ENCODE measurements around the gene PDAP1. TPM values are rescaled to one million over a fixed set of nuclear protein-coding genes. Genes with fewer than 3 reads are reported as not detected.

The PDAP1 gene
- total RNA-seq, 1 donor from 2014 or later: 105 TPM

- POLR2A ChIA-PET: interaction anchor here (0.5 to 4.0 kb wide), 8 partner anchors 8 to 164 kb away, joined by 3 to 62 read pairs (median 5); partner anchors contain the start of genes ARPC1A, BUD31, PDAP1 and ZNF655
These were observed 14.3 kb downstream of the PDAP1 start for GRCh38 chr7:99394188-99394502.

GRCh38 chr7:99393355-99394187, 14.8 kb downstream of the PDAP1 start:
- CTCF ChIA-PET: interaction anchor here (0.8 to 1.4 kb wide), 4 partner anchors 14 to 29 kb away, joined by 4 to 5 read pairs (median 4); partner anchors contain the start of genes BUD31 and PDAP1
- peak overlapping the region; percentile 84 for H3K4me3 Mint-ChIP-seq
- no peak for TF ChIP-seq CTCF (IDR thresholded peaks at IDR 0.05)
- H3K9me3 Mint-ChIP-seq: no peaks in the 10 kb centered on the region
- H3K36me3 Mint-ChIP-seq (ENCODE audit: low read depth): peaks cover 78% of the 10 kb centered on the region
- peaks cover 28% of the 10 kb centered on the region for H3K4me1 Mint-ChIP-seq
- peak overlapping the region; percentile 78 for H3K27ac Mint-ChIP-seq
- ATAC-seq (ENCODE audit: low read depth): no peak
- intact Hi-C loops (cut with micrococcal nuclease): loop anchor here (1.0 kb wide), 3 partner anchors 12 to 19 kb away; partner anchors contain the start of genes ARPC1B, BUD31 and PDAP1
- POLR2A ChIA-PET: interaction anchor here (0.5 to 4.0 kb wide), 12 partner anchors 9 to 164 kb away, joined by 3 to 62 read pairs (median 5); partner anchors contain the start of genes ARPC1A, ARPC1B, BUD31 and PDAP1
- H3K27me3 Mint-ChIP-seq: no peaks in the 10 kb centered on the region
- DNase-seq: no peak

More at GRCh38 chr7:99394188-99394502, 14.3 kb downstream of the PDAP1 start:
- DNase-seq: no peak
- Mint-ChIP-seq H3K4me3 (no peak overlapping the region), H3K27me3 (no peaks in the 10 kb centered on the region), H3K36me3 (ENCODE audit: low read depth) (peaks cover 81% of the 10 kb centered on the region), H3K9me3 (no peaks in the 10 kb centered on the region), H3K4me1 (peaks cover 28% of the 10 kb centered on the region), H3K27ac (peak overlapping the region; percentile 53)
- TF ChIP-seq CTCF (IDR thresholded peaks at IDR 0.05): no peak
- intact Hi-C loops (cut with micrococcal nuclease): no loop called here
- no peak for ATAC-seq (ENCODE audit: low read depth)
- CTCF ChIA-PET: interaction anchor here (1.4 kb wide), 1 partner anchor 28 kb away, joined by 4 read pairs; no protein-coding TSS in a partner anchor

GRCh38 chr7:99392659-99393354, 15.6 kb downstream of the PDAP1 start:
- Mint-ChIP-seq H3K36me3 (ENCODE audit: low read depth) (peaks cover 79% of the 10 kb centered on the region), H3K27ac (peak overlapping the region; percentile 78), H3K27me3 (no peaks in the 10 kb centered on the region), H3K4me1 (peaks cover 28% of the 10 kb centered on the region), H3K9me3 (no peaks in the 10 kb centered on the region), H3K4me3 (peak overlapping the region; percentile 84)
- ChIA-PET POLR2A (interaction anchor here (0.5 to 4.0 kb wide), 12 partner anchors 9 to 165 kb away, joined by 3 to 62 read pairs (median 5); partner anchors contain the start of genes ARPC1A, ARPC1B, BUD31 and PDAP1), CTCF (interaction anchor here (0.8 to 1.4 kb wide), 3 partner anchors 15 to 28 kb away, joined by 4 to 5 read pairs (median 4); partner anchors contain the start of genes BUD31 and PDAP1)
- intact Hi-C loops (cut with micrococcal nuclease): loop anchor here (1.0 kb wide), 3 partner anchors 12 to 19 kb away; partner anchors contain the start of genes ARPC1B, BUD31 and PDAP1
- ATAC-seq (ENCODE audit: low read depth) (peak; percentile 92), DNase-seq (peak; percentile 79)
- TF ChIP-seq CTCF (IDR thresholded peaks at IDR 0.05): no peak

- H3K4me1 Mint-ChIP-seq: peaks cover 26% of the 10 kb centered on the region
- no peaks in the 10 kb centered on the region for H3K9me3 Mint-ChIP-seq
- TF ChIP-seq CTCF (IDR thresholded peaks at IDR 0.05): no peak
- DNase-seq (no peak), ATAC-seq (ENCODE audit: low read depth) (no peak)
- no peaks in the 10 kb centered on the region for H3K27me3 Mint-ChIP-seq
- peaks cover 79% of the 10 kb centered on the region for H3K36me3 Mint-ChIP-seq (ENCODE audit: low read depth)
- POLR2A ChIA-PET: interaction anchor here (0.8 to 4.0 kb wide), 8 partner anchors 8 to 66 kb away, joined by 3 to 62 read pairs (median 7); partner anchors contain the start of genes ARPC1A, ARPC1B, BUD31 and PDAP1
- CTCF ChIA-PET: no interaction called here
- intact Hi-C loops (cut with micrococcal nuclease): no loop called here
- peak overlapping the region; percentile 29 for H3K4me3 Mint-ChIP-seq
- H3K27ac Mint-ChIP-seq: peak overlapping the region; percentile 31
These were observed 16.4 kb downstream of the PDAP1 start for GRCh38 chr7:99392046-99392445.
